ENCODE measurements around the gene FOXP1.

The FOXP1 gene

GRCh38 chr3:71254281-71255057 is 329.1 kb downstream of the FOXP1 start:
- H3K27ac ChIP-seq, result no peak overlapping the region
- H3K36me3 ChIP-seq, result no peaks in the 10 kb centered on the region
- no peak for TF ChIP-seq CTCF (IDR thresholded peaks at IDR 0.05; ENCODE audit: low read depth, low read length)
- DNase-seq, result no peak
- no peaks in the 10 kb centered on the region for H3K9me3 ChIP-seq (ENCODE audit: severe bottlenecking)
- H3K27me3 ChIP-seq (ENCODE audit: insufficient read depth, low read depth, severe bottlenecking), result no peaks in the 10 kb centered on the region
- H3K4me3 ChIP-seq (ENCODE audit: low read depth, low read length), result no peak overlapping the region

- H3K9me3 ChIP-seq (ENCODE audit: severe bottlenecking), result no peaks in the 10 kb centered on the region
- no peaks in the 10 kb centered on the region for H3K27me3 ChIP-seq (ENCODE audit: insufficient read depth, low read depth, severe bottlenecking)
- no peak for TF ChIP-seq CTCF (IDR thresholded peaks at IDR 0.05; ENCODE audit: low read depth, low read length)
- H3K4me3 ChIP-seq (ENCODE audit: low read depth, low read length), result no peak overlapping the region
- H3K27ac ChIP-seq, result no peak overlapping the region
- no peak for DNase-seq
- H3K36me3 ChIP-seq, result no peaks in the 10 kb centered on the region
Observed at GRCh38 chr3:71253169-71253568, 330.4 kb downstream of the FOXP1 start.

GRCh38 chr3:71252466-71252865 is 331.1 kb downstream of the FOXP1 start:
- H3K4me3 ChIP-seq (ENCODE audit: low read depth, low read length), result no peak overlapping the region
- no peak overlapping the region for H3K27ac ChIP-seq
- H3K27me3 ChIP-seq (ENCODE audit: insufficient read depth, low read depth, severe bottlenecking), result no peaks in the 10 kb centered on the region
- no peak for TF ChIP-seq CTCF (IDR thresholded peaks at IDR 0.05; ENCODE audit: low read depth, low read length)
- no peaks in the 10 kb centered on the region for H3K36me3 ChIP-seq
- no peak for DNase-seq
- H3K9me3 ChIP-seq (ENCODE audit: severe bottlenecking), result no peaks in the 10 kb centered on the region

GRCh38 chr3:71251156-71251775 is 332.3 kb downstream of the FOXP1 start:
- no peaks in the 10 kb centered on the region for H3K9me3 ChIP-seq (ENCODE audit: severe bottlenecking)
- no peak overlapping the region for H3K27ac ChIP-seq
- H3K4me3 ChIP-seq (ENCODE audit: low read depth, low read length), result no peak overlapping the region
- H3K27me3 ChIP-seq (ENCODE audit: insufficient read depth, low read depth, severe bottlenecking), result no peaks in the 10 kb centered on the region
- no peak for TF ChIP-seq CTCF (IDR thresholded peaks at IDR 0.05; ENCODE audit: low read depth, low read length)
- H3K36me3 ChIP-seq, result no peaks in the 10 kb centered on the region
- no peak for DNase-seq

- DNase-seq, result no peak
- no peak for TF ChIP-seq CTCF (IDR thresholded peaks at IDR 0.05; ENCODE audit: low read depth, low read length)
- Histone ChIP-seq H3K27me3 (ENCODE audit: insufficient read depth, low read depth, severe bottlenecking) (no peaks in the 10 kb centered on the region), H3K9me3 (ENCODE audit: severe bottlenecking) (no peaks in the 10 kb centered on the region), H3K4me3 (ENCODE audit: low read depth, low read length) (no peak overlapping the region), H3K36me3 (no peaks in the 10 kb centered on the region), H3K27ac (no peak overlapping the region)
Observed at GRCh38 chr3:71250026-71250425, 333.5 kb downstream of the FOXP1 start.

Data from WERI-Rb-1 (cell line).